Adrenal gland (tissue), 12 donors: ENCODE measurements around the gene ZNF154. TPM values are rescaled to one million over a fixed set of nuclear protein-coding genes. Genes with fewer than 3 reads are reported as not detected.

Experiments
- DNase-seq, 7 donors: peaks; one replicate each; pipeline ENCODE4 v3.0.0-alpha.2; 2019 to 2020
- H3K27ac ChIP-seq, 5 donors: fragments of 200-600 bp; sonication (generic) in 4 of 5; 1 replicate in 3 of 5; 2 replicates in 2 of 5; pipeline versions ENCODE4 v1.5.1 to v1.8.0; 2016 to 2020; ENCODE audit warnings: mild to moderate bottlenecking in 1 of 5
- H3K27me3 ChIP-seq: fragments of 200-600 bp; 2 replicates; pipeline ENCODE4 v1.8.0; 2021
- H3K36me3 ChIP-seq, 2 donors: fragments of 200-600 bp; replicated peaks in 1 of 2; 1 replicate in 1 of 2; 2 replicates in 1 of 2; pipeline versions ENCODE4 v1.5.1 to v1.8.0; 2018 to 2022
- H3K4me1 ChIP-seq, 2 donors: fragments of 200-600 bp; replicated peaks in 1 of 2; 1 replicate in 1 of 2; 2 replicates in 1 of 2; pipeline versions ENCODE4 v1.5.1 to v1.8.0; 2018 to 2021
- H3K4me3 ChIP-seq, 4 donors: fragments of 200-600 bp; sonication (generic) in 3 of 4; one replicate each; pipeline ENCODE4 v1.5.1; 2016 to 2018
- H3K9me3 ChIP-seq, 3 donors: fragments of 200-600 bp; sonication (generic) in 1 of 3; replicated peaks in 1 of 3; 1 replicate in 2 of 3; 2 replicates in 1 of 3; pipeline versions ENCODE4 v1.5.1 to v1.8.0; 2016 to 2021
- CTCF ChIP-seq, 6 experiments: fragments of 450-650 bp in 4 of 6; fragments of 200-600 bp in 2 of 6; sonication (generic) in 1 of 6; IDR thresholded peaks; 1 replicate in 5 of 6; 2 replicates in 1 of 6; pipeline versions ENCODE4 v1.5.1 to v1.8.0; 2016 to 2021; ENCODE audit warnings: antibody characterized with exemption in 6 of 6, mild to moderate bottlenecking in 2 of 6, moderate library complexity in 1 of 6
- POLR2A ChIP-seq, 2 donors: fragments of 450-650 bp; IDR thresholded peaks; one replicate each; pipeline ENCODE4 v1.6.1; 2017; ENCODE audit warnings: antibody characterized with exemption in 2 of 2, mild to moderate bottlenecking in 2 of 2, moderate library complexity in 1 of 2
- WGBS, 4 donors: extraction: QIAGEN DNeasy Blood & Tissue Kit in 2 of 4; methylation state at CpG; one replicate each; pipeline versions ENCODE4 v1.1.5 to v1.1.7; 2013 to 2017; 5-methylcytosine and 5-hydroxymethylcytosine counted together
- intact Hi-C, 2 donors: fragments of 100-400 bp; cut with DNase I; formaldehyde crosslinking; loops; one replicate each; pipeline versions ENCODE4 v1.14.1 to v1.15.0; 2022 to 2023
- polyA plus RNA-seq, 3 donors: library from polyadenylated mRNA; stranded (reverse); fragments of 200-250 nt in 2 of 3; fragments of 350-450 nt in 1 of 3; fragmentation: Illumina TruSeq in 1 of 3; extraction: RNeasy Lipid Tissue Mini Kit (QIAGEN cat#74804) in 1 of 3; gene quantifications; one replicate each; pipeline ENCODE4 v1.2.3, GENCODE V29; 2013 to 2014
- total RNA-seq, 9 donors: library from RNA; depleted of rRNA in 4 of 9; stranded (reverse); fragments of >200 nt in 4 of 9; fragments of 120-200 nt in 1 of 9; fragmentation: NEBNext Ultra II Directional in 1 of 9; extraction: Animal tissue kit (Norgen Biotek cat#: 25700) in 1 of 9; gene quantifications; one replicate each; pipeline versions ENCODE4 v1.1.0 to v1.2.4, GENCODE V29; 2013 to 2023
- donor health status: healthy with polysubstance abuse.
- donor health status: Bipolar disorder and iron deficiency.
- donor health status: DM: yes; HTN: yes; CAD: no.
- donor health status: DM: no; HTN: no; CAD: no.
- donor health status: DM: no; HTN: no; CAD: no.
- donor health status: DM: yes; HTN: yes; CAD: no.

Gene ZNF154
- total and polyA plus RNA-seq, 12 donors = 2.1 to 13.1 (median 6.8) TPM

- TF ChIP-seq CTCF (IDR thresholded peaks at IDR 0.05) = no peak
- TF ChIP-seq POLR2A (IDR thresholded peaks at IDR 0.05) = no peak
- 83 to 89% (median 88%) methylated on average over 3 of the region's 3 CpGs for WGBS, 4 donors
- no peak overlapping the region for H3K27ac ChIP-seq
- no peak for DNase-seq
- peaks cover 0 to 3% of the 10 kb centered on the region in 2 donors for H3K36me3 ChIP-seq
- H3K4me1 ChIP-seq = no peaks in the 10 kb centered on the region
- peaks cover 0 to 49% (median 0%) of the 10 kb centered on the region in 3 donors for H3K9me3 ChIP-seq
- H3K4me3 ChIP-seq = no peak overlapping the region
- H3K27me3 ChIP-seq = no peaks in the 10 kb centered on the region
- intact Hi-C loops = no loop called here
Observed at GRCh38 chr19:57689750-57690149, 19.3 kb downstream of the ZNF154 start.

GRCh38 chr19:57688011-57688763, 20.8 kb downstream of the ZNF154 start:
- no peak for DNase-seq

GRCh38 chr19:57687363-57688010, 21.5 kb downstream of the ZNF154 start:
- Histone ChIP-seq H3K4me1 (peaks cover 6 to 12% of the 10 kb centered on the region in 2 donors), H3K27me3 (no peaks in the 10 kb centered on the region), H3K36me3 (peaks cover 0 to 3% of the 10 kb centered on the region in 2 donors), H3K27ac (no peak overlapping the region), H3K9me3 (peaks cover 0 to 52% (median 0%) of the 10 kb centered on the region in 3 donors), H3K4me3 (no peak overlapping the region)
- WGBS, 4 donors = 92 to 99% (median 98%) methylated on average over 12 of the region's 12 CpGs
- intact Hi-C loops = no loop called here
- TF ChIP-seq POLR2A (IDR thresholded peaks at IDR 0.05) = no peak
- TF ChIP-seq CTCF (IDR thresholded peaks at IDR 0.05) = no peak
- DNase-seq = no peak

More at GRCh38 chr19:57688011-57688763, 20.8 kb downstream of the ZNF154 start:
- 95 to 97% (median 96%) methylated on average over 6 of the region's 6 CpGs for WGBS, 4 donors
- Histone ChIP-seq H3K36me3 (peaks cover 0 to 3% of the 10 kb centered on the region in 2 donors), H3K4me1 (peaks cover 0 to 5% of the 10 kb centered on the region in 2 donors), H3K9me3 (peaks cover 0 to 52% (median 0%) of the 10 kb centered on the region in 3 donors), H3K27me3 (no peaks in the 10 kb centered on the region), H3K4me3 (no peak overlapping the region), H3K27ac (no peak overlapping the region)
- intact Hi-C loops = no loop called here
- TF ChIP-seq CTCF (IDR thresholded peaks at IDR 0.05) = no peak
- no peak for TF ChIP-seq POLR2A (IDR thresholded peaks at IDR 0.05)

- 99 to 100% (median 100%) methylated on average over 3 of the region's 3 CpGs for WGBS, 4 donors
- Histone ChIP-seq H3K4me3 (no peak overlapping the region), H3K27me3 (no peaks in the 10 kb centered on the region), H3K36me3 (peaks cover 0 to 3% of the 10 kb centered on the region in 2 donors), H3K4me1 (peaks cover 7 to 15% of the 10 kb centered on the region in 2 donors), H3K27ac (no peak overlapping the region), H3K9me3 (peaks cover 0 to 52% (median 0%) of the 10 kb centered on the region in 3 donors)
- TF ChIP-seq CTCF (IDR thresholded peaks at IDR 0.05) (no peak), POLR2A (IDR thresholded peaks at IDR 0.05) (no peak)
- intact Hi-C loops = no loop called here
- no peak for DNase-seq
Observed at GRCh38 chr19:57686727-57687126, 22.3 kb downstream of the ZNF154 start.
